Measurements from ENCODE around the gene DLGAP1. TPM values are rescaled to one million over a fixed set of nuclear protein-coding genes. Genes with fewer than 3 reads are reported as not detected.

The DLGAP1 gene
- polyA plus RNA-seq, 1 donor from 2014 or later: 4.5 TPM

- Histone ChIP-seq H3K4me2 (ENCODE audit: low read length) (no peak overlapping the region), H3K27ac (ENCODE audit: low read length) (no peak overlapping the region)
Observed at GRCh38 chr18:3878401-3878800, 576.7 kb downstream of the DLGAP1 start.

GRCh38 chr18:3877678-3878077 is 577.4 kb downstream of the DLGAP1 start:
- no peak for TF ChIP-seq EP300 (conservative IDR thresholded peaks at IDR 0.05; ENCODE audit: poor library complexity, severe bottlenecking)
- TF ChIP-seq POLR2AphosphoS5 (IDR thresholded peaks at IDR 0.05): no peak
- TF ChIP-seq TAF1 (IDR thresholded peaks at IDR 0.05; ENCODE audit: low read depth): no peak
- TF ChIP-seq REST (IDR thresholded peaks at IDR 0.05; ENCODE audit: borderline replicate concordance): no peak
- no peak for TF ChIP-seq CTCF (IDR thresholded peaks at IDR 0.05; ENCODE audit: poor library complexity, severe bottlenecking)
- TF ChIP-seq SMC3 (conservative IDR thresholded peaks at IDR 0.05; ENCODE audit: poor library complexity): no peak
- no peak for TF ChIP-seq EZH2 (IDR thresholded peaks at IDR 0.05; ENCODE audit: borderline replicate concordance, insufficient read depth, low read length, poor library complexity, severe bottlenecking)
- no peak for TF ChIP-seq MXI1 (conservative IDR thresholded peaks at IDR 0.05; ENCODE audit: poor library complexity, severe bottlenecking)
- no peak for TF ChIP-seq RAD21 (conservative IDR thresholded peaks at IDR 0.05)
- Histone ChIP-seq H3K27ac (ENCODE audit: low read length) (no peak overlapping the region), H3K4me3 (ENCODE audit: low read length) (no peak overlapping the region), H3K4me2 (ENCODE audit: low read length) (no peak overlapping the region), H3F3A (ENCODE audit: insufficient read depth, low read length, poor library complexity, severe bottlenecking) (no peaks in the 10 kb centered on the region), H3K27me3 (ENCODE audit: insufficient read depth, low read depth, low read length) (no peaks in the 10 kb centered on the region), H3K9me3 (ENCODE audit: low read length) (no peaks in the 10 kb centered on the region), H4K20me1 (ENCODE audit: insufficient read depth) (no peaks in the 10 kb centered on the region), H2AFZ (ENCODE audit: low read depth, low read length) (no peak overlapping the region), H3K9ac (ENCODE audit: low read length) (no peak overlapping the region), H3K36me3 (ENCODE audit: insufficient read depth, low read length) (no peaks in the 10 kb centered on the region), H3K79me2 (replicated peaks; ENCODE audit: insufficient read depth, low read length) (no peaks in the 10 kb centered on the region), H3K9me2 (ENCODE audit: insufficient read depth, low read length) (no peaks in the 10 kb centered on the region)

More at GRCh38 chr18:3878401-3878800, 576.7 kb downstream of the DLGAP1 start:
- no peak overlapping the region for H3K9ac ChIP-seq (ENCODE audit: low read length)
- no peaks in the 10 kb centered on the region for H3F3A ChIP-seq (ENCODE audit: insufficient read depth, low read length, poor library complexity, severe bottlenecking)
- H3K79me2 ChIP-seq (replicated peaks; ENCODE audit: insufficient read depth, low read length): no peaks in the 10 kb centered on the region
- H3K36me3 ChIP-seq (ENCODE audit: insufficient read depth, low read length): no peaks in the 10 kb centered on the region
- H3K9me2 ChIP-seq (ENCODE audit: insufficient read depth, low read length): no peaks in the 10 kb centered on the region
- no peaks in the 10 kb centered on the region for H3K9me3 ChIP-seq (ENCODE audit: low read length)
- H3K27me3 ChIP-seq (ENCODE audit: insufficient read depth, low read depth, low read length): no peaks in the 10 kb centered on the region
- H4K20me1 ChIP-seq (ENCODE audit: insufficient read depth): no peaks in the 10 kb centered on the region
- no peak overlapping the region for H2AFZ ChIP-seq (ENCODE audit: low read depth, low read length)
- no peak overlapping the region for H3K4me3 ChIP-seq (ENCODE audit: low read length)
- TF ChIP-seq POLR2AphosphoS5 (IDR thresholded peaks at IDR 0.05): no peak
- no peak for TF ChIP-seq TAF1 (IDR thresholded peaks at IDR 0.05; ENCODE audit: low read depth)

GRCh38 chr18:3875961-3876360 is 579.1 kb downstream of the DLGAP1 start:
- TF ChIP-seq REST (IDR thresholded peaks at IDR 0.05; ENCODE audit: borderline replicate concordance): no peak
- no peak for TF ChIP-seq TAF1 (IDR thresholded peaks at IDR 0.05; ENCODE audit: low read depth)
- no peak for TF ChIP-seq RAD21 (conservative IDR thresholded peaks at IDR 0.05)
- no peak for TF ChIP-seq EZH2 (IDR thresholded peaks at IDR 0.05; ENCODE audit: borderline replicate concordance, insufficient read depth, low read length, poor library complexity, severe bottlenecking)
- TF ChIP-seq EP300 (conservative IDR thresholded peaks at IDR 0.05; ENCODE audit: poor library complexity, severe bottlenecking): no peak
- TF ChIP-seq MXI1 (conservative IDR thresholded peaks at IDR 0.05; ENCODE audit: poor library complexity, severe bottlenecking): no peak
- TF ChIP-seq POLR2AphosphoS5 (IDR thresholded peaks at IDR 0.05): no peak
- no peak for TF ChIP-seq CTCF (IDR thresholded peaks at IDR 0.05; ENCODE audit: poor library complexity, severe bottlenecking)
- TF ChIP-seq SMC3 (conservative IDR thresholded peaks at IDR 0.05; ENCODE audit: poor library complexity): no peak
- Histone ChIP-seq H3K36me3 (ENCODE audit: insufficient read depth, low read length) (no peaks in the 10 kb centered on the region), H3K27me3 (ENCODE audit: insufficient read depth, low read depth, low read length) (no peaks in the 10 kb centered on the region), H3F3A (ENCODE audit: insufficient read depth, low read length, poor library complexity, severe bottlenecking) (no peaks in the 10 kb centered on the region), H3K9ac (ENCODE audit: low read length) (no peak overlapping the region), H3K9me2 (ENCODE audit: insufficient read depth, low read length) (no peaks in the 10 kb centered on the region), H3K9me3 (ENCODE audit: low read length) (no peaks in the 10 kb centered on the region), H2AFZ (ENCODE audit: low read depth, low read length) (no peak overlapping the region), H3K27ac (ENCODE audit: low read length) (no peak overlapping the region), H3K4me2 (ENCODE audit: low read length) (no peak overlapping the region), H3K79me2 (replicated peaks; ENCODE audit: insufficient read depth, low read length) (no peaks in the 10 kb centered on the region), H4K20me1 (ENCODE audit: insufficient read depth) (no peaks in the 10 kb centered on the region), H3K4me3 (ENCODE audit: low read length) (no peak overlapping the region)

Data from neural cell (in vitro differentiated cells).